NCI-H128 (cell line): ENCODE results near the gene BLMH.
"Not testable (repeated sequence)": the region's sequence is repeated elsewhere in the genome, so short reads cannot be mapped to it uniquely, and the experiment has no call there.

Source experiments
- DNase-seq: peaks from one replicate; lab custom pipeline; 2025; ENCODE audit not compliant: unreplicated experiment; lab: John Stamatoyannopoulos, UW

BLMH gene

GRCh38 chr17:30230596-30231125 is 61.1 kb downstream of the BLMH start:
- no peak for DNase-seq

- not testable (repeated sequence) for DNase-seq
These were observed 61.7 kb downstream of the BLMH start for GRCh38 chr17:30230009-30230408.

- DNase-seq, result no peak
These were observed 62.7 kb downstream of the BLMH start for GRCh38 chr17:30229012-30229411.

- DNase-seq, result no peak
These were observed 63.7 kb downstream of the BLMH start for GRCh38 chr17:30228011-30228410.

DNA sequence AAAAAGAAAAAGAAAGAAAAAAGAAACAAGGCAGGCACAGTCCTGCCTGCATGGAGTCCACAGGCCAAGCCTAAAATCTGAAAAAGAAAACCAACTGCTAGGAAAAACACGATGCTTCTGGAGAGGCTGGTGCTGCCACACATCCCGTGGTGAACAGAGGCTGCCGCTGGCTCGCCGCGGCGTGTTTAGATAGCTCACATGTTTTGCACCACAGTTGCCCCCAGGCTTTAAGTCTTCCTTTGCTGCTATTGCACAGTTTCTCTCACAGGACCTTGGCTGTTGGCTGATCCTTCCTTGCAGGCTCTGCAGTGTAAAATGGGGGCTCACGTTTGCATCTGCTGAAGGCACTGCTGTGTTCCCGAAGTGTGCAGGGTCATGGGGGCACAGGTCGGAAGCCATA is 64.9 kb downstream of the BLMH start:
- DNase-seq, result no peak

DNA sequence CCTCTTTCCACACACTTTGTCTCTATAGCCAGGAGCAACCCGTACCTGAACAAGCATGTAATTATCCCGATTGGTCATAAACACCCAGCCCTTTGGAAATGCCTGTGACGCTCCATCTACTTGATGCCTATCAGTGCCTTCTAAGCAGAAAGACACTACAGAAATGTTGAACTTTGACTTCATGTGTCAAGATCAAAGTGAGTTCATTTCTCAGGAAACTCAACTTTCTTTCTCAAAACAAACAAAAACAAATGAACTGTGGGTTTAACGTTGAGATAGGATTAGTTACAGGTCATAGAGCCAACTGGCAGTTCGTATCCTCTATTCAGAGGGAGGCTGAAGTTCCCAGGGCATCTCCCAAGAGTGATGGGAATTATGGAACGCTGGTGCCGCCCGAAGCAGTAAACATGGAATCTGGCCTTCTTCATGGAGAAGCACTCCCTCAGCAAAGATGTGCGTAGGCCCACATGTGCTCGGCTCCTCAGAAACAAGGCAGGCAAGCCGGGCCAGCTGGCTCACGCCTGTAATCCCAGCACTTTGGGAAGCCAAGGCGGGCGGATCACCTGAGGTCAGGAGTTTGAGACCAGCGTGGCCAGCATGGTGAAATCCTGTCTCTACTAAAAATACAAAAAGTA is 65.7 kb downstream of the BLMH start:
- no peak for DNase-seq

DNA sequence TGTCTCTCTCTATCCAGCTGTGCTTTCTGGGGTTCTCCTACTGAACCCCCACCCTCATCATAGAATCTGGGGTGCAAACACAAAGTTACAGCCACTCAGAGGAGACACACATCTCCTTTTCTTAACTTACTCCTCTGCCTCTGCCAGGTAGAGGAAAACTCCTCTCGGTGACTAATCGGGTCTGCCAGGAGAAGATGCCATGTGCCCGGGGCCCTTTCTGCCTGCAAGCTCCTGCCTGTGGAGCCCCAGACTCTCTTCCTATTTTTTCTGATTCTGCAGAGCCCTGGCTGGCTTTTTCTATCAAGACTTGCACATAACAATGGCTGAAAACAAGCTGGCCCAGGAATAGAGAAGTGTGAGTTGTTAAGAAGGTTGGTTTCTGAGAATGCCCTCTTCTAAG is 66.6 kb downstream of the BLMH start:
- no peak for DNase-seq

GRCh38 chr17:30224419-30224960 is 67.3 kb downstream of the BLMH start:
- DNase-seq, result no peak

DNA sequence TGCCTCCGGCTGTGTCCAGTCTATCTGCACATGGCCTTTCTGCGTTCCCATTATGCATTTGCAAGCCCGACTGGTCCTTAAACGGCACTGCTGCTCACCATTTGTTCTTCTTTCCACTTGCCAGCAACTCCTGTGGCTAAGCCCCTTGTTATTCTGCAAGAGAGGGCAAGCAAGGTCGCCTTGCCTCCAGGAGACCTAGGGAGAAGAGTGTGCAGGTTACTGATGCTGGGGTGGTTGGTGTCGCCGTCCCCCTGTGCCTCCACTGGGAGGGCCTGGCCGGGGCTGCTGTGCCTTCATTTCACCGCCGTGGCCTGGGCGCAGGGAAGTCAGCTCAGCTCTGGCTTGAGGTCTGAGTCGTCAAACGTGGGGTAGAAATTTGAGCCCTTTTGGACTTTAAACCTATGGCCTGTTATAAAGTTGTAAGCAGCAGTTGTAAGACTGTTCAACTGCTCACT is 69.0 kb downstream of the BLMH start:
- DNase-seq, result no peak

DNA sequence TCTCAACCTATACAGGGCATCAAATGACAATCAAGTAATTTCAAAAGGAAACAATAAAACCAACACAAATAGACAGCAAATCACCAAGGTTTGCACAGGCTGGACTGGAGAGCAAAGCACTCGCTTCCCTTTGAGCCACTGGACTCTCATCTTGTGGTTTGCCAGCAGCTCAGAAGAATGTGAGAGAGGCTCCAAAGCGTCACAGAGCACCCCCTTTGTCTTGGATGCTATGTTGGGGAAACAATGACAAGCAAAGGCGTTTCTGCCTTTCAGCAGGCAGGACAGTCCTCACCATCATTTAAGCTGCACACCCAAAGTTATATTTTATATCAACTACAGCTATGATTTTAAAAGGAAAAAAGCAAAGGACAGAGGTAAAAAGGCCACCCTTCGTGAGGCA is 69.5 kb downstream of the BLMH start:
- no peak for DNase-seq

DNA sequence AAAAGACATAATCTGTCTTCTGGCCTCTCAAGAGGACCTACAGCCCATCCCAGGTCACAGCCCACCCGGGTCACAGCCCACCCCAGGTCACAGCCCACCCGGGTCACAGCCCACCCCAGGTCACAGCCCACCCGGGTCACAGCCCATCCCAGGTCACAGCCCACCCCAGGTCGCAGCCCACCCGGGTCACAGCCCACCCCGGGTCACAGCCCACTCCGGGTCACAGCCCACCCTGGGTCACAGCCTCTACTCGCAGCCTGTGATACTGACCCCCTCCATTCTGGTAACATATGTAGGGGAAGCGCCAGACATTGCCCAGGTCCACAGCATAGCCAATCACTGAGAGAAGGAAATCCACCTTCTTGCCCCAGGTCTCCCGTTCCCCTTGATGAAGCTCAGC is 70.4 kb downstream of the BLMH start:
- no peak for DNase-seq

DNA sequence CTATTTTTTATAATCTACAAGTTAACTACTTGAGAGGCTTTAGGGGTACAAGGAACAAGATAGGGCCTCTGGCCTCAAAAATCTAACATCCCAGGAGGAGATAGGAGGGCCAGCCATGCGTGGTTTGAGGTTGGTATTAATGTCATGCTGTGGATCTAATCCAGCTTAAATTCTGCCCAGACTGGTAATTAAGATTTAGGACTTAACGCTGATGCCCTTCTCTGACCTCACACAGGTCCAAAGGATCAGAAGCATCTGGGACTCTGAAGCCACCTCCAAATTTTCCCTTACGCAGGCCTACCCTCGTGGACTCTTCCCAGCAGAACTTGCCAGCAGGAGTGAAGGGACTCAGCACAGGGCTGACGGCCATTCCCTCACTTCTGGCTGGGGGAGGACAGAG is 71.3 kb downstream of the BLMH start:
- DNase-seq, result no peak

GRCh38 chr17:30219833-30220232 is 71.9 kb downstream of the BLMH start:
- DNase-seq, result no peak

GRCh38 chr17:30219315-30219714 is 72.4 kb downstream of the BLMH start:
- no peak for DNase-seq

GRCh38 chr17:30218799-30219198 is 72.9 kb downstream of the BLMH start:
- DNase-seq, result no peak

GRCh38 chr17:30217746-30218245 is 73.9 kb downstream of the BLMH start:
- no peak for DNase-seq

DNA sequence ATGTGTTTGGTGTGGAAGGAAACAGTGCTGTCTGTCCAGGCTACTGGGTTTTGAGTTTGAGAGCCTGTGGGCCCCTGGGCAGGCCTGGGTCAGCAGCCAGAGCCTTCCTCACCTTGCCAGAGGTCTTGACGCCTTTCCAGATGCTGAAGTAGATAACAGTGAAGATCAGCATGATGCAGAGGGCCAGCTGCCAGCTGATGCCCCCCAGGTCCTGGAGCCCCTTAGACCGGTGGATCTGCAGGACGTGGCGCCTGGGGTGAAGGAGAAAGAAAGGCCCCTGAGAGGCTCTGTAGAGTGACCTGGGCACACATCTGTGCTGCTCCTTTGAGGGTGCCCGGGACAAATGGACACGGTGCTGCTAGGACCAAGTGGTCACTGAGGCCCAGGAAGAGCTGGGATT is 74.7 kb downstream of the BLMH start:
- DNase-seq, result no peak

DNA sequence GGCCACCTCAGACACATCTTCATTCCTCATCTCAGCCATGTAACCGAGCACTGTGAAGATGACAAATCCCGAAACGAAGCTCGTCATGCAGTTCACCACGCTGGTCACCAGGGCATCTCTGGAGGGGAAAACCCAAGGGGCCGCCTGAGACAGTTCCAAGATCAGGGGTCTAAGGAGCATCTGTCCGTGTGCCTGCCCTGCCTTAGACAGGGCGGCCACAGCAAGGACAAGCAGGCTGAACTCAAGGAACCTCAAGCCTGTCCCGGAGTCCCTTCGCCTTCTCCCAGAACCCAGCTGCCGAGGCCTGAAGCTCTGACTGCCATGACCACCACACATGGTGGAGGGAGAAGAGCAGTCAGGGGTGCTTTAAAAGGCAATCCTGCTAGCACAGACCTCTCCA is 79.0 kb downstream of the BLMH start:
- no peak for DNase-seq

DNA sequence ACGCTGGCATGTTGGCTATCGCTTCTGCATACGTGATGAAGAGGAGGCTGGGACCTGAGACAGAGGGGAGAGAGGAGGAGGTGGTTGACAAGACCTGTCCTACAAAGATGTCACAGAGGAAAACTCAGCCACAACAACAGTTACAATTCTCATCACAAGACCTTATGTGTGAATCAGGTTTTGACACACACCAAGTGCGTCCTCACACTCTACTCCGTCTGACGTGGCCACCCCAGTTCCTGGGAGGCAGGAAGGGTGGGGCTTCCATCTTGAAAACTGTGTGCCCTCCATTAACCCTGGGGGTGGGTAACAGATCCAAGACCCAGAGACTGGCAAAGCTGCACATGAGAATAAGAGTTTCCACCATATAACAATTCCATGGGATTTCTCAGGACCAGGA is 80.4 kb downstream of the BLMH start:
- DNase-seq, result no peak

DNA sequence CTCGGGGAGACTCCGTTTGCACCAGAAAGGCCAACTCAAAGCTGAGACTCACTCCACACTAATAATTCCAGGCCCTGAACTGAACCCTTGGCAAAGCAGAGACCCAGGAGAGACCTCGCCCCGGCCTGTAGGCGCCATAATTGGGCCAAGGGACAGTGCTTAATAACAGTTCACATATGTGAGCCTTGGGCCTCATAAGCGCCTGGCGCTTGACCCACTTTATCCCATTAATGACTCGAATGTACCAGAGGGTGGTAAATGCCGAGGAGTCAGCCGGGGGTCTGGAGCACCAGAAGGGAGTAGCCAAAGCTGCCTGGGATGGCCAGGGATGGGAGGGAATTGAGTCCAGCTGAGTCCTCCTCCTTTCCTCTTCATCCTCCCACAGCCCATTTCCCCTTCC is 80.8 kb downstream of the BLMH start:
- DNase-seq, result no peak

DNA sequence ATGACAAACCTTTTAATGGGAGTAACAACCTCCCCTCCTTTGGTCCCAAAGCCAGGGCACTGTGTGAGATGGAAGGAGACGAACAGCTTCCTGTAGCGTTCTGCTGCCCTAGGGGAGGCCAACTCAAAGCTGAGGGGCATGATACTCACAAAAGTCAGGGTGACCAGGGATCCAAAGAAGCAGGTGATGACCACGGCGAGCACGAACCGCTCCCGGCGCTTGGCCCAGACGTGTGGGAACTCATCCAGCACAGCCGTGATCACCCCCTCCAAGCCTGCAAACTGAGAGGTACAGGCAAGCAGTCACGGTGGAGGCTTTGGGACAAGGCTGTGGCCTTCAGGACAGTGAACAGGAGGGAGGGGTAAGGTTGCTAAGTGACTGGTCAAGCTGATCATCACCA is 81.4 kb downstream of the BLMH start:
- no peak for DNase-seq

DNA sequence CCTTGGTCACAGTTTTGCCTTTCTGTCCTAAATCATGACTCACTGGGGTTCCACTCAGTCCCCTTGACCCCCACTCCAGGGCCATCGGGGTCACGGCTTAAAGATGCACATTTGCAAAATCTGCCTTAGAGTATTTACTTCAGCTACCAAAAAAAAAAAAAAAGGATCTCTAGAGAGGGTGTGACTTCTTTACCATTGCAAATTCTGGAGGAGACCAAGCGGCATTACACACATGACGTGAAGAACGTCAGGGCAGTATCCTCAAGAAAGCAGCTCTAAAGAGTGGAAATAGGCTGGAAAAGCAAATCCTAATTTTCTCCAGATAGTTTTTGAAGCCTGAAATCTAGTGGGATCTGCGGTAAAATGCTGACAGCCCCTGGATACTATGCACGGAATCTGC is 81.8 kb downstream of the BLMH start:
- no peak for DNase-seq

GRCh38 chr17:30208214-30208613 is 83.5 kb downstream of the BLMH start:
- no peak for DNase-seq
